ENCODE data around the gene CEP85. TPM values are rescaled to one million over a fixed set of nuclear protein-coding genes. Genes with fewer than 3 reads are reported as not detected.

CEP85 gene
- total and polyA plus RNA-seq, 2 of the 13 experiments (the other 11 are each of a cell fraction or from before 2014, with no cell fraction given) = 16.1 to 26.7 TPM

DNA sequence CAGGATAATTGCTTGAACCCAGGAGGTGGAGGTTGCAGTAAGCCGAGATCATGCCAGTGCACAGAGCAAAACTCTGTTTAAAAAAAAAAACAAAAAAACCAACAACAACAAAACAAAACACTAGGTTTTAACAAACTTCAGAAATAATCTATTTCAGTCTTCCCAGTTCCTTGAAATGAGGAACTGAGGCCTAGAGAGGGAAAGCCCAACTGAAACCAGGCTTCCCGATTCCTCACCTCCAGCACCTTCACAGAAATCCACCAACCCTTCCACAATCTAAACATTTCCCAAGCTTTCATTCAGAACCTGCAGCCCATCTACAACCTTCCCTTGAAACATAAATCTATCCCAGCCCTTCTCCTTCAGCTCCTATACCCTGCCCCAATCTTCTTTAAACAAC, 83.1 kb downstream of the CEP85 start (continued):
- TF ChIP-seq, protein P1, sequence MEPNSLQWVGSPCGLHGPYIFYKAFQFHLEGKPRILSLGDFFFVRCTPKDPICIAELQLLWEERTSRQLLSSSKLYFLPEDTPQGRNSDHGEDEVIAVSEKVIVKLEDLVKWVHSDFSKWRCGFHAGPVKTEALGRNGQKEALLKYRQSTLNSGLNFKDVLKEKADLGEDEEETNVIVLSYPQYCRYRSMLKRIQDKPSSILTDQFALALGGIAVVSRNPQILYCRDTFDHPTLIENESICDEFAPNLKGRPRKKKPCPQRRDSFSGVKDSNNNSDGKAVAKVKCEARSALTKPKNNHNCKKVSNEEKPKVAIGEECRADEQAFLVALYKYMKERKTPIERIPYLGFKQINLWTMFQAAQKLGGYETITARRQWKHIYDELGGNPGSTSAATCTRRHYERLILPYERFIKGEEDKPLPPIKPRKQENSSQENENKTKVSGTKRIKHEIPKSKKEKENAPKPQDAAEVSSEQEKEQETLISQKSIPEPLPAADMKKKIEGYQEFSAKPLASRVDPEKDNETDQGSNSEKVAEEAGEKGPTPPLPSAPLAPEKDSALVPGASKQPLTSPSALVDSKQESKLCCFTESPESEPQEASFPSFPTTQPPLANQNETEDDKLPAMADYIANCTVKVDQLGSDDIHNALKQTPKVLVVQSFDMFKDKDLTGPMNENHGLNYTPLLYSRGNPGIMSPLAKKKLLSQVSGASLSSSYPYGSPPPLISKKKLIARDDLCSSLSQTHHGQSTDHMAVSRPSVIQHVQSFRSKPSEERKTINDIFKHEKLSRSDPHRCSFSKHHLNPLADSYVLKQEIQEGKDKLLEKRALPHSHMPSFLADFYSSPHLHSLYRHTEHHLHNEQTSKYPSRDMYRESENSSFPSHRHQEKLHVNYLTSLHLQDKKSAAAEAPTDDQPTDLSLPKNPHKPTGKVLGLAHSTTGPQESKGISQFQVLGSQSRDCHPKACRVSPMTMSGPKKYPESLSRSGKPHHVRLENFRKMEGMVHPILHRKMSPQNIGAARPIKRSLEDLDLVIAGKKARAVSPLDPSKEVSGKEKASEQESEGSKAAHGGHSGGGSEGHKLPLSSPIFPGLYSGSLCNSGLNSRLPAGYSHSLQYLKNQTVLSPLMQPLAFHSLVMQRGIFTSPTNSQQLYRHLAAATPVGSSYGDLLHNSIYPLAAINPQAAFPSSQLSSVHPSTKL (CRISPR knock-in tag; IDR thresholded peaks at IDR 0.05) = no peak
- TF ChIP-seq NR2F6 (IDR thresholded peaks at IDR 0.05) (no peak), NR2F6 (CRISPR knock-in tag; IDR thresholded peaks at IDR 0.05) (no peak), ETV5 (CRISPR knock-in tag; IDR thresholded peaks at IDR 0.05; ENCODE audit: borderline replicate concordance) (no peak), ISL2 (CRISPR knock-in tag; IDR thresholded peaks at IDR 0.05) (no peak), HNRNPLL (IDR thresholded peaks at IDR 0.05; ENCODE audit: low read depth, low read length, poor library complexity, severe bottlenecking) (no peak), NFE2L1 (CRISPR knock-in tag; IDR thresholded peaks at IDR 0.05; ENCODE audit: borderline replicate concordance) (no peak)
- TF ChIP-seq, protein P2, sequence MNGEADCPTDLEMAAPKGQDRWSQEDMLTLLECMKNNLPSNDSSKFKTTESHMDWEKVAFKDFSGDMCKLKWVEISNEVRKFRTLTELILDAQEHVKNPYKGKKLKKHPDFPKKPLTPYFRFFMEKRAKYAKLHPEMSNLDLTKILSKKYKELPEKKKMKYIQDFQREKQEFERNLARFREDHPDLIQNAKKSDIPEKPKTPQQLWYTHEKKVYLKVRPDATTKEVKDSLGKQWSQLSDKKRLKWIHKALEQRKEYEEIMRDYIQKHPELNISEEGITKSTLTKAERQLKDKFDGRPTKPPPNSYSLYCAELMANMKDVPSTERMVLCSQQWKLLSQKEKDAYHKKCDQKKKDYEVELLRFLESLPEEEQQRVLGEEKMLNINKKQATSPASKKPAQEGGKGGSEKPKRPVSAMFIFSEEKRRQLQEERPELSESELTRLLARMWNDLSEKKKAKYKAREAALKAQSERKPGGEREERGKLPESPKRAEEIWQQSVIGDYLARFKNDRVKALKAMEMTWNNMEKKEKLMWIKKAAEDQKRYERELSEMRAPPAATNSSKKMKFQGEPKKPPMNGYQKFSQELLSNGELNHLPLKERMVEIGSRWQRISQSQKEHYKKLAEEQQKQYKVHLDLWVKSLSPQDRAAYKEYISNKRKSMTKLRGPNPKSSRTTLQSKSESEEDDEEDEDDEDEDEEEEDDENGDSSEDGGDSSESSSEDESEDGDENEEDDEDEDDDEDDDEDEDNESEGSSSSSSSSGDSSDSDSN (CRISPR knock-in tag; IDR thresholded peaks at IDR 0.05) = no peak
- TF ChIP-seq, protein P3, sequence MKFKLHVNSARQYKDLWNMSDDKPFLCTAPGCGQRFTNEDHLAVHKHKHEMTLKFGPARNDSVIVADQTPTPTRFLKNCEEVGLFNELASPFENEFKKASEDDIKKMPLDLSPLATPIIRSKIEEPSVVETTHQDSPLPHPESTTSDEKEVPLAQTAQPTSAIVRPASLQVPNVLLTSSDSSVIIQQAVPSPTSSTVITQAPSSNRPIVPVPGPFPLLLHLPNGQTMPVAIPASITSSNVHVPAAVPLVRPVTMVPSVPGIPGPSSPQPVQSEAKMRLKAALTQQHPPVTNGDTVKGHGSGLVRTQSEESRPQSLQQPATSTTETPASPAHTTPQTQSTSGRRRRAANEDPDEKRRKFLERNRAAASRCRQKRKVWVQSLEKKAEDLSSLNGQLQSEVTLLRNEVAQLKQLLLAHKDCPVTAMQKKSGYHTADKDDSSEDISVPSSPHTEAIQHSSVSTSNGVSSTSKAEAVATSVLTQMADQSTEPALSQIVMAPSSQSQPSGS (CRISPR knock-in tag; IDR thresholded peaks at IDR 0.05) = no peak
- TF ChIP-seq, protein P4, sequence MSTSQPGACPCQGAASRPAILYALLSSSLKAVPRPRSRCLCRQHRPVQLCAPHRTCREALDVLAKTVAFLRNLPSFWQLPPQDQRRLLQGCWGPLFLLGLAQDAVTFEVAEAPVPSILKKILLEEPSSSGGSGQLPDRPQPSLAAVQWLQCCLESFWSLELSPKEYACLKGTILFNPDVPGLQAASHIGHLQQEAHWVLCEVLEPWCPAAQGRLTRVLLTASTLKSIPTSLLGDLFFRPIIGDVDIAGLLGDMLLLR (CRISPR knock-in tag; IDR thresholded peaks at IDR 0.05) = no peak

Data from HepG2 (cell line).